Panc1 (cell line): ENCODE data around the gene WT1. TPM values are rescaled to one million over a fixed set of nuclear protein-coding genes. Genes with fewer than 3 reads are reported as not detected.

Source experiments
- ATAC-seq: fragments of 200-7000 bp; cut with Tn5 transposase; 2 replicates; pipeline ENCODE4 v1.9.1; 2020; ENCODE audit warnings: mild to moderate bottlenecking, moderate library complexity
- BruUV-seq: library from RNA; stranded (reverse); fragments of 400-500 nt; replicated peaks from 2 replicates; lab custom pipeline; 2021; lab: Mats Ljungman, UMichigan
- CTCF ChIA-PET: fragments of 300-600 bp; sonication (Branson Sonifier 250); formaldehyde crosslinking; loops from one replicate; lab custom pipeline; 2022; ENCODE audit warnings: antibody characterized with exemption; lab: Charles Lee
- POLR2A ChIA-PET: fragments of 300-600 bp; sonication (Branson Sonifier 250); formaldehyde crosslinking; loops from one replicate; lab custom pipeline; 2022; ENCODE audit warnings: antibody characterized with exemption; lab: Charles Lee
- DNase-seq: peaks from one replicate; pipeline ENCODE4 v3.0.0-alpha.2; 2010; ENCODE audit warnings: low read depth, low spot score
- H3K27ac ChIP-seq: 2 replicates; pipeline ENCODE4 v1.5.1; 2011; ENCODE audit warnings: mild to moderate bottlenecking, low read length, inconsistent platforms
- H3K27me3 ChIP-seq: fragments of 200-500 bp; sonication (Bioruptor generic); 2 replicates; pipeline ENCODE4 v1.6.0; 2014; ENCODE audit warnings: low read length, inconsistent platforms; ENCODE audit not compliant: control insufficient read depth, insufficient read depth
- H3K36me3 ChIP-seq: fragments of 200-500 bp; sonication (Bioruptor generic); 2 replicates; pipeline ENCODE4 v1.5.1; 2014; ENCODE audit warnings: inconsistent platforms, mild to moderate bottlenecking, low read length, moderate library complexity; ENCODE audit not compliant: control insufficient read depth, insufficient read depth
- H3K4me1 ChIP-seq: 2 replicates; pipeline ENCODE4 v1.5.1; 2011; ENCODE audit warnings: inconsistent platforms, mild to moderate bottlenecking, low read length, moderate library complexity; ENCODE audit not compliant: control insufficient read depth, insufficient read depth
- H3K4me3 ChIP-seq, 2 experiments: 2 replicates each; pipeline ENCODE4 v1.5.1; 2011 to 2012; ENCODE audit warnings: low read depth in 2 of 2, low read length in 2 of 2, mild to moderate bottlenecking in 2 of 2, inconsistent platforms in 1 of 2, moderate library complexity in 1 of 2
- H3K9me3 ChIP-seq: fragments of 200-500 bp; sonication (Bioruptor generic); 2 replicates; pipeline ENCODE4 v1.5.1; 2014; ENCODE audit warnings: low read depth, mild to moderate bottlenecking, inconsistent platforms, low read length, moderate library complexity; ENCODE audit not compliant: control insufficient read depth, insufficient read depth
- CTCF ChIP-seq: fragments of 450-650 bp; IDR thresholded peaks from 2 replicates; pipeline ENCODE4 v1.5.1; 2017; ENCODE audit warnings: mild to moderate bottlenecking
- POLR2AphosphoS5 ChIP-seq: IDR thresholded peaks from 2 replicates; pipeline ENCODE4 v1.6.1; 2012; ENCODE audit warnings: mild to moderate bottlenecking, low read depth, low read length, moderate library complexity
- SIN3A ChIP-seq: IDR thresholded peaks from 2 replicates; pipeline ENCODE4 v1.6.1; 2012; ENCODE audit warnings: low read depth, mild to moderate bottlenecking, low read length, moderate library complexity, borderline replicate concordance; ENCODE audit not compliant: insufficient read depth
- TCF7L2 ChIP-seq: IDR thresholded peaks from 2 replicates; pipeline ENCODE4 v1.6.1; 2011; ENCODE audit warnings: mild to moderate bottlenecking, low read depth, low read length, inconsistent platforms
- in situ Hi-C: cut with HindIII; loops from 2 replicates; pipeline ENCODE4 v1.10.0; 2016; ENCODE audit warnings: low sequenced_read_pairs, low pct_unique_long_range_greater_than_20kb
- intact Hi-C: fragments of 100-400 bp; cut with micrococcal nuclease; formaldehyde crosslinking; loops from one replicate; pipeline ENCODE4 v1.10.0; 2022; ENCODE audit not compliant: unreplicated experiment
- total RNA-seq: library from RNA; stranded (reverse); gene quantifications from one replicate; pipeline ENCODE4 v1.2.1, GENCODE V29; 2021; ENCODE audit not compliant: unreplicated experiment
- TF ChIP-seq, protein P1 (sequence below), 2 experiments: IDR thresholded peaks; 2 replicates each; pipeline ENCODE4 v1.6.1; 2011 to 2012; ENCODE audit warnings: low read depth in 2 of 2, control low read depth in 1 of 2, low read length in 1 of 2, mild to moderate bottlenecking in 1 of 2, moderate library complexity in 1 of 2; ENCODE audit not compliant: insufficient read depth in 1 of 2

The WT1 gene
- total RNA-seq, 1 experiment from 2014 or later, result 15.9 TPM

DNA sequence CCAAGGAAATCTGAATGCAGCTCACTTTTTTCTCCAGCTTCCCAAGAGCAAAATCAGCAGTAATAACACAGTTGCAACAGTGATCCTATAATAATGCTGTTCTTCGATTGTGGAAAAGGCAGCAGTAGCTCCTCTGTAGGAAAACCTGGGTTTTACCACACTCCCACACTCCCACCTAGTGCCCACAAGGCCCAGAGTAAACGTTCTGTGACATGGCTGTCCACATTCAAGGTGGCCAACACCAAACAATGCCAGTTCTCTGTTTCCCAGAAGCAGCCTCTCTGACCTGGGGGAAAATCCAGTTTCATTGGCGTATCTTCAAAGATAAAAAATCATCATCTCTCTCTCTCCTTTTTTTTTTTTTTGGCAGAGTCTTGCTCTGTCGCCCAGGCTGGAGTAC is 40.2 kb downstream of the WT1 start:
- DNase-seq, result no peak
- BruUV-seq, result no TSS peak
- H3K27ac ChIP-seq, result no peak overlapping the region
- no peaks in the 10 kb centered on the region for H3K4me1 ChIP-seq
- intact Hi-C loops (no loop called here), in situ Hi-C loops (no loop called here)
- ChIA-PET CTCF (no interaction called here), POLR2A (interaction anchor here (0.7 kb wide), 1 partner anchor 8 kb away, joined by 12 read pairs; no protein-coding TSS in a partner anchor)
- ATAC-seq, result no peak
- TF ChIP-seq SIN3A (no peak), CTCF (no peak), POLR2AphosphoS5 (no peak), TCF7L2 (no peak)
- H3K9me3 ChIP-seq, result no peaks in the 10 kb centered on the region
- H3K27me3 ChIP-seq, result no peaks in the 10 kb centered on the region
- no peak overlapping the region for H3K4me3 ChIP-seq
- H3K36me3 ChIP-seq, result no peaks in the 10 kb centered on the region; the same call in 1 of the 2 replicates

- BruUV-seq, result no TSS peak
- in situ Hi-C loops (no loop called here), intact Hi-C loops (no loop called here)
- ChIA-PET CTCF (no interaction called here), POLR2A (interaction anchor here (0.6 kb wide), 1 partner anchor 17 kb away, joined by 3 read pairs; no protein-coding TSS in a partner anchor)
- no peak for TF ChIP-seq TCF7L2
- TF ChIP-seq CTCF, result no peak
- TF ChIP-seq POLR2AphosphoS5, result no peak
- H3K27me3 ChIP-seq, result no peaks in the 10 kb centered on the region
- ATAC-seq (no peak), DNase-seq (no peak)
- H3K4me3 ChIP-seq, result no peak overlapping the region
- no peaks in the 10 kb centered on the region; the same call in 1 of the 2 replicates for H3K36me3 ChIP-seq
- H3K9me3 ChIP-seq, result no peaks in the 10 kb centered on the region
- H3K27ac ChIP-seq, result no peak overlapping the region
- H3K4me1 ChIP-seq, result no peaks in the 10 kb centered on the region; the same call in 1 of the 2 replicates
Measured at GRCh38 chr11:32392840-32393239, 42.5 kb downstream of the WT1 start.

GRCh38 chr11:32391956-32392553 is 43.3 kb downstream of the WT1 start:
- DNase-seq (no peak), ATAC-seq (no peak)
- Histone ChIP-seq H3K27me3 (no peaks in the 10 kb centered on the region), H3K36me3 (no peaks in the 10 kb centered on the region; the same call in 1 of the 2 replicates), H3K4me3 (no peak overlapping the region), H3K9me3 (no peaks in the 10 kb centered on the region), H3K4me1 (no peaks in the 10 kb centered on the region; the same call in 1 of the 2 replicates), H3K27ac (no peak overlapping the region)
- in situ Hi-C loops (no loop called here), intact Hi-C loops (no loop called here)
- POLR2A ChIA-PET, result interaction anchor here (0.6 kb wide), 1 partner anchor 16 kb away, joined by 3 read pairs; no protein-coding TSS in a partner anchor
- CTCF ChIA-PET, result no interaction called here
- no peak for TF ChIP-seq POLR2AphosphoS5
- no peak for TF ChIP-seq TCF7L2
- TF ChIP-seq SIN3A, result no peak
- TF ChIP-seq, protein P1, sequence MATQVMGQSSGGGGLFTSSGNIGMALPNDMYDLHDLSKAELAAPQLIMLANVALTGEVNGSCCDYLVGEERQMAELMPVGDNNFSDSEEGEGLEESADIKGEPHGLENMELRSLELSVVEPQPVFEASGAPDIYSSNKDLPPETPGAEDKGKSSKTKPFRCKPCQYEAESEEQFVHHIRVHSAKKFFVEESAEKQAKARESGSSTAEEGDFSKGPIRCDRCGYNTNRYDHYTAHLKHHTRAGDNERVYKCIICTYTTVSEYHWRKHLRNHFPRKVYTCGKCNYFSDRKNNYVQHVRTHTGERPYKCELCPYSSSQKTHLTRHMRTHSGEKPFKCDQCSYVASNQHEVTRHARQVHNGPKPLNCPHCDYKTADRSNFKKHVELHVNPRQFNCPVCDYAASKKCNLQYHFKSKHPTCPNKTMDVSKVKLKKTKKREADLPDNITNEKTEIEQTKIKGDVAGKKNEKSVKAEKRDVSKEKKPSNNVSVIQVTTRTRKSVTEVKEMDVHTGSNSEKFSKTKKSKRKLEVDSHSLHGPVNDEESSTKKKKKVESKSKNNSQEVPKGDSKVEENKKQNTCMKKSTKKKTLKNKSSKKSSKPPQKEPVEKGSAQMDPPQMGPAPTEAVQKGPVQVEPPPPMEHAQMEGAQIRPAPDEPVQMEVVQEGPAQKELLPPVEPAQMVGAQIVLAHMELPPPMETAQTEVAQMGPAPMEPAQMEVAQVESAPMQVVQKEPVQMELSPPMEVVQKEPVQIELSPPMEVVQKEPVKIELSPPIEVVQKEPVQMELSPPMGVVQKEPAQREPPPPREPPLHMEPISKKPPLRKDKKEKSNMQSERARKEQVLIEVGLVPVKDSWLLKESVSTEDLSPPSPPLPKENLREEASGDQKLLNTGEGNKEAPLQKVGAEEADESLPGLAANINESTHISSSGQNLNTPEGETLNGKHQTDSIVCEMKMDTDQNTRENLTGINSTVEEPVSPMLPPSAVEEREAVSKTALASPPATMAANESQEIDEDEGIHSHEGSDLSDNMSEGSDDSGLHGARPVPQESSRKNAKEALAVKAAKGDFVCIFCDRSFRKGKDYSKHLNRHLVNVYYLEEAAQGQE (IDR thresholded peaks at IDR 0.05; ENCODE audit: insufficient read depth in 1 of 2, low read depth in 2 of 2, low read length in 1 of 2), result no peak
- no peak for TF ChIP-seq CTCF
- no TSS peak for BruUV-seq
